Measurements from ENCODE around the gene DDX56. TPM values are rescaled to one million over a fixed set of nuclear protein-coding genes. Genes with fewer than 3 reads are reported as not detected.

Gene DDX56
- total RNA-seq, 6 experiments from 2014 or later = 62.2 to 81.9 (median 70.1) TPM

DNA sequence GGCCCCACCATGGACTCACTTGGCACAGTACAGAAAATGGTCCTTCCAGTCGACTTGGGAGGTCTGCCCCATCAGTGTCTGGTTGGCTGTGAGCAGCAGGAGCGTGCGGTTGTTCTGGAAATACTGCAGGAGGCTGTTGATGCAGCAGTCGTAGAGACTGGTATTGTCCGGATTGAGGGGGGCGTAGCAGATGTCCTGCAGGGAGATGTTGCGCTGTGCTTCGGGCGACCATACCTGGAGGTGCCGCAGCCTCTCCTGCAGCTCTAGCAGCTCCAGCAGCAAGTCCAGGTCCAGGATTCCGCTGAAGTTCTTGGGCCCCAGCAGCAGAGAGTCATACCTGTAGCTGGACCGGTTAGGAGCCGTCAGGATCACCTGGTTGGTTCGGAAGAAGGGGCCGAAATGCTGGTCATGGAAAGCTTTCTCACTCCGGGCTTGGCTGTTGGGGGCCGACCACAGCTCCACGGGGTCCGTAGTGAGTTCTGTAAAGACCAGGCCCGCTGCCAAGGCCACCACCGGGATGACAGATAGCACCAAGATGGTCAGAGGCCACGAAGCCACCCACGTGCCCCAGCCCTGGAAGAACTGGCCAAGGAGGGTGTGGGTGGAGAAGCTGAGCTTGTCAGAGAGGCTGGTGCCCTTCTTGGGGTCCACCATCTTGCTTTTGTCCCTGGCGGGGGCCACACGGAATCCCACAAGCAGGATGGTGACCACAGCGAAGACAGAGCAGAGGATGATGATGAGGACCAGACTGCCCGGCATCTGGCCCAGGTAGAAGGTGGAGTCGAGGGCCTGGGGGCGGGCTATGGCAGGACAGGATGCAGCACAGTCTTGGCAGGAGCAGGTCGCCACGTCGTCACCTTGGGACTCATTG lies 34.7 kb downstream of the DDX56 start:
- Mint-ChIP-seq H3K36me3 (ENCODE audit: low read depth) (no peaks in the 10 kb centered on the region), H3K4me1 (ENCODE audit: low read depth) (peaks cover 15% of the 10 kb centered on the region), H3K27me3 (ENCODE audit: insufficient read depth) (peaks cover 9% of the 10 kb centered on the region), H3K4me3 (no peak overlapping the region), H3K27ac (no peak overlapping the region), H3K9me3 (no peaks in the 10 kb centered on the region)
- DNase-seq = no peak
- TF ChIP-seq, protein P1, sequence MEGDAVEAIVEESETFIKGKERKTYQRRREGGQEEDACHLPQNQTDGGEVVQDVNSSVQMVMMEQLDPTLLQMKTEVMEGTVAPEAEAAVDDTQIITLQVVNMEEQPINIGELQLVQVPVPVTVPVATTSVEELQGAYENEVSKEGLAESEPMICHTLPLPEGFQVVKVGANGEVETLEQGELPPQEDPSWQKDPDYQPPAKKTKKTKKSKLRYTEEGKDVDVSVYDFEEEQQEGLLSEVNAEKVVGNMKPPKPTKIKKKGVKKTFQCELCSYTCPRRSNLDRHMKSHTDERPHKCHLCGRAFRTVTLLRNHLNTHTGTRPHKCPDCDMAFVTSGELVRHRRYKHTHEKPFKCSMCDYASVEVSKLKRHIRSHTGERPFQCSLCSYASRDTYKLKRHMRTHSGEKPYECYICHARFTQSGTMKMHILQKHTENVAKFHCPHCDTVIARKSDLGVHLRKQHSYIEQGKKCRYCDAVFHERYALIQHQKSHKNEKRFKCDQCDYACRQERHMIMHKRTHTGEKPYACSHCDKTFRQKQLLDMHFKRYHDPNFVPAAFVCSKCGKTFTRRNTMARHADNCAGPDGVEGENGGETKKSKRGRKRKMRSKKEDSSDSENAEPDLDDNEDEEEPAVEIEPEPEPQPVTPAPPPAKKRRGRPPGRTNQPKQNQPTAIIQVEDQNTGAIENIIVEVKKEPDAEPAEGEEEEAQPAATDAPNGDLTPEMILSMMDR (IDR thresholded peaks at IDR 0.05) = no peak

DNA sequence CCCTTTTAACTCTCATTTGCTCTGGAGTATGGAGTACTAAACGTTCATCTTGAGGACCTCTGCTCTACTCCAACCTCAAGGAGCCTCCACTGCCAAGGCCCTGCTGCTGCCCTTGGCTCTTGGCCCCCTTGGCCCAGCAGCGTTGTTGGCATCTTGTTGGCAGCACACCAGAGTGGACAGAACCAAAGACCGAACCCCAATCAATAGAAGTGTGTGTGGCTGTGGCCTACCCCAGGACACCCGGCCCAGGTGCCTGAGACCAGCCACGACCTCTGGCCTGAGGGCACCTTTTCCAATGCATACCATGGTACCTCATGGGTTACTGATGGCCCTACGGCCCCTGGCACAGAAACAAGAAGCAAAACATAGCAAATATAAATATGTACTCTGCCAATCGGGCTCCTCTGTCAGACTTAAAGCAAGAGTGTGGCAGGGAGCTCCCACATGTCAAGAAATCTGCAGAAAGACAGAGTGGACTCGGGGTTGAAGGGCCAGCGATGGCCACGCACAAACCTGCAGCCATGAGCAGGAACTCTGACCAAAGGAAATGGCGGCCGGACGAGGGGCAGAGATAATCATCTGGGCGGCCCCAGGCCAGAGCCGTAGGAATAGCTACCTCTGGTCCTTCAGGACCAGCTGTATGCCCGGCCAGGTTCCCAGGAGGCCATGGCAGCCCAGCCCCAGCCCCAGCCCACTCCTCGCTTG lies 35.5 kb downstream of the DDX56 start:
- Mint-ChIP-seq H3K27ac (no peak overlapping the region), H3K4me1 (ENCODE audit: low read depth) (peaks cover 11% of the 10 kb centered on the region), H3K27me3 (ENCODE audit: insufficient read depth) (peaks cover 9% of the 10 kb centered on the region), H3K4me3 (no peak overlapping the region), H3K36me3 (ENCODE audit: low read depth) (no peaks in the 10 kb centered on the region), H3K9me3 (no peaks in the 10 kb centered on the region)
- no peak for DNase-seq
- TF ChIP-seq, protein P1 (IDR thresholded peaks at IDR 0.05) = no peak

DNA sequence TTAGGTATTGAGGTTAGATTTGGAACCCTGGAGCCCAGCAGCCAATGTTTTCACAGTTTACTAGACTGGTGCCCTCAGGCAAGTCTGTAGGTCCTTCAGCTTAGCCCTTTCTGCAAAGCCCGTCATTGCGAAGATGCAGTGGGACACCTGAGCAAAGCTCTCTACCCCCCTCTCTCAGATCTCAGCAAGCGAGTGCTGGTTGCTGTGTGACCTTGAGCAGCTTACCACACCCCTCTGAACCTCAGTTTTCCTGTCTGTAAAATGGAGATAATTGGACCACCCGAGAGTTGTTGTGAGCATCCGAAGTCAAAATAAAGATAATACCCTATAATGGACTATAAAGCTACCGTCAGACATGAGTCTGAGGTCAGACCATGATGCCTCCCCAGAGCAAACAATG lies 36.3 kb downstream of the DDX56 start:
- no peaks in the 10 kb centered on the region for H3K9me3 Mint-ChIP-seq
- peaks cover 10% of the 10 kb centered on the region for H3K4me1 Mint-ChIP-seq (ENCODE audit: low read depth)
- peaks cover 9% of the 10 kb centered on the region for H3K27me3 Mint-ChIP-seq (ENCODE audit: insufficient read depth)
- no peak for DNase-seq
- TF ChIP-seq, protein P1 (IDR thresholded peaks at IDR 0.05) = no peak
- no peaks in the 10 kb centered on the region for H3K36me3 Mint-ChIP-seq (ENCODE audit: low read depth)
- no peak overlapping the region for H3K27ac Mint-ChIP-seq
- no peak overlapping the region for H3K4me3 Mint-ChIP-seq

DNA sequence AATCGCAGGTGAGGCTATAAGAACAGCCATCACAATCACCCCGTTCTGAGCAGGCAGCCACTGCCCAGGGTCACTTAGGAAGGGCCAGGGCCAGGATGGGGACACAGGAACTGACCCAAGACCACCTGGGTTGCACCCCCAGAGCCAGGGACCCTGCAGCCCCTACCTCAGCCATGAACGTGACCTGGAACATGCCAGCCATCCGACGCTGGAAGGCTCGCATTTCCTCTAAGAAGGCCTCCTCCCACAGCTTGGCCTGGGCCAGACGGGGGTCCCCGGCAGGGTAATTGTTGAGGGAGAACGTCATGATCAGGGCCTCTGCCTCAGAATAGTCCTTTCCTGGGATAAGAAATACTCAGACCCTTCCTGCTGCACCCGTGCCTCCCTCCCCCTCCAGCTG lies 37.6 kb downstream of the DDX56 start:
- H3K9me3 Mint-ChIP-seq = no peaks in the 10 kb centered on the region
- no peak overlapping the region for H3K4me3 Mint-ChIP-seq

GRCh38 chr7:44535348-44536064 lies 38.2 kb downstream of the DDX56 start:
- TF ChIP-seq, protein P1 (IDR thresholded peaks at IDR 0.05) = no peak
- no peak overlapping the region for H3K27ac Mint-ChIP-seq
- DNase-seq = no peak

More for the DNA sequence above, 37.6 kb downstream of the DDX56 start:
- no peak overlapping the region for H3K27ac Mint-ChIP-seq
- TF ChIP-seq, protein P1 (IDR thresholded peaks at IDR 0.05) = no peak
- DNase-seq = no peak
- H3K4me1 Mint-ChIP-seq (ENCODE audit: low read depth) = peaks cover 13% of the 10 kb centered on the region
- no peaks in the 10 kb centered on the region for H3K36me3 Mint-ChIP-seq (ENCODE audit: low read depth)
- peaks cover 10% of the 10 kb centered on the region for H3K27me3 Mint-ChIP-seq (ENCODE audit: insufficient read depth)

More at GRCh38 chr7:44535348-44536064, 38.2 kb downstream of the DDX56 start:
- no peaks in the 10 kb centered on the region for H3K36me3 Mint-ChIP-seq (ENCODE audit: low read depth)
- no peak overlapping the region for H3K4me3 Mint-ChIP-seq
- peaks cover 13% of the 10 kb centered on the region for H3K4me1 Mint-ChIP-seq (ENCODE audit: low read depth)
- H3K9me3 Mint-ChIP-seq = no peaks in the 10 kb centered on the region
- peaks cover 15% of the 10 kb centered on the region for H3K27me3 Mint-ChIP-seq (ENCODE audit: insufficient read depth)

Data from HFFc6 (cell line).